Kasumi-1 (cell line): Measurements from ENCODE around the gene HTATSF1.
A peak's percentile ranks its signal among the peaks of the same experiment; 100 is the strongest.

Experiments used
- DNase-seq, 2 experiments: peaks; one replicate each; lab custom pipeline; 2025; lab: John Stamatoyannopoulos, UW

Gene HTATSF1

GRCh38 chrX:136497556-136498052, at the start of gene HTATSF1:
TSS of gene HTATSF1 (plus strand) at chrX:136497592. CDS start at chrX:136497685, 93 bp downstream.
- DNase-seq, result no peak

GRCh38 chrX:136447968-136448367, 49.4 kb upstream of the HTATSF1 start:
- DNase-seq, result no peak

- DNase-seq, result no peak
Observed at GRCh38 chrX:136450050-136450830, 47.2 kb upstream of the HTATSF1 start.

GRCh38 chrX:136452614-136453013, 44.8 kb upstream of the HTATSF1 start:
- DNase-seq, result no peak

GRCh38 chrX:136453114-136453513, 44.3 kb upstream of the HTATSF1 start:
- no peak for DNase-seq

- no peak for DNase-seq
Observed at GRCh38 chrX:136453771-136454170, 43.6 kb upstream of the HTATSF1 start.

GRCh38 chrX:136456133-136456532, 41.3 kb upstream of the HTATSF1 start:
- no peak for DNase-seq

- no peak for DNase-seq
Observed at GRCh38 chrX:136457303-136457917, 40.0 kb upstream of the HTATSF1 start.

- DNase-seq, result no peak
Observed at GRCh38 chrX:136464589-136464988, 32.8 kb upstream of the HTATSF1 start.

- no peak for DNase-seq
Observed at GRCh38 chrX:136467303-136467702, 30.1 kb upstream of the HTATSF1 start.

- DNase-seq, result no peak
Observed at GRCh38 chrX:136468391-136469103, 28.8 kb upstream of the HTATSF1 start.

- peak; percentile 21 to 23 for DNase-seq
Observed at GRCh38 chrX:136473663-136474062, 23.7 kb upstream of the HTATSF1 start.

GRCh38 chrX:136475236-136475635, 22.2 kb upstream of the HTATSF1 start:
- no peak for DNase-seq

- DNase-seq, result no peak
Observed at GRCh38 chrX:136476501-136476900, 20.9 kb upstream of the HTATSF1 start.

GRCh38 chrX:136477026-136477425, 20.4 kb upstream of the HTATSF1 start:
- no peak for DNase-seq

GRCh38 chrX:136480383-136480782, 17.0 kb upstream of the HTATSF1 start:
- DNase-seq, result no peak

- DNase-seq, result no peak
Observed at GRCh38 chrX:136487647-136488046, 9.7 kb upstream of the HTATSF1 start, which contains the start of gene BRS3. TSS of gene BRS3 (plus strand) at chrX:136487947. CDS start at chrX:136488115, 168 bp downstream.

GRCh38 chrX:136488706-136489105, 8.7 kb upstream of the HTATSF1 start:
- no peak for DNase-seq

GRCh38 chrX:136491832-136492231, 5.6 kb upstream of the HTATSF1 start:
- no peak for DNase-seq

GRCh38 chrX:136493011-136493410, 4.4 kb upstream of the HTATSF1 start:
- peak; percentile 24 to 44 for DNase-seq

GRCh38 chrX:136495043-136495442, 2.3 kb upstream of the HTATSF1 start:
- DNase-seq, result peak; percentile 18 to 30

- no peak for DNase-seq
Observed at GRCh38 chrX:136496186-136496763, 1.1 kb upstream of the HTATSF1 start.
